Nephron progenitor cell (in vitro differentiated cells): ENCODE data around the gene PCNA.

Experiments used
- DNase-seq: peaks from one replicate; pipeline ENCODE4 v3.0.0; 2021
- H3K27ac Mint-ChIP-seq: 2 replicates; pipeline ENCODE4 v1.8.0; 2021; ENCODE audit warnings: mild to moderate bottlenecking, moderate library complexity, mixed read lengths
- H3K27me3 Mint-ChIP-seq: 2 replicates; pipeline ENCODE4 v1.8.0; 2021; ENCODE audit warnings: mild to moderate bottlenecking, low read depth, mixed read lengths; ENCODE audit not compliant: poor library complexity
- H3K36me3 Mint-ChIP-seq: 2 replicates; pipeline ENCODE4 v1.8.0; 2021; ENCODE audit warnings: low read depth, mixed read lengths
- H3K4me1 Mint-ChIP-seq: 2 replicates; pipeline ENCODE4 v1.8.0; 2021; ENCODE audit warnings: mixed read lengths
- H3K4me3 Mint-ChIP-seq: 2 replicates; pipeline ENCODE4 v1.8.0; 2021; ENCODE audit warnings: mild to moderate bottlenecking, moderate library complexity, mixed read lengths
- H3K9me3 Mint-ChIP-seq: 2 replicates; pipeline ENCODE4 v1.8.0; 2021; ENCODE audit warnings: mild to moderate bottlenecking, moderate library complexity, mixed read lengths
- TF ChIP-seq, protein P1 (sequence below): fragments of 200-600 bp; sonication (generic); IDR thresholded peaks from 2 replicates; pipeline ENCODE4 v1.5.0; 2021; ENCODE audit warnings: antibody characterized with exemption

PCNA gene

DNA sequence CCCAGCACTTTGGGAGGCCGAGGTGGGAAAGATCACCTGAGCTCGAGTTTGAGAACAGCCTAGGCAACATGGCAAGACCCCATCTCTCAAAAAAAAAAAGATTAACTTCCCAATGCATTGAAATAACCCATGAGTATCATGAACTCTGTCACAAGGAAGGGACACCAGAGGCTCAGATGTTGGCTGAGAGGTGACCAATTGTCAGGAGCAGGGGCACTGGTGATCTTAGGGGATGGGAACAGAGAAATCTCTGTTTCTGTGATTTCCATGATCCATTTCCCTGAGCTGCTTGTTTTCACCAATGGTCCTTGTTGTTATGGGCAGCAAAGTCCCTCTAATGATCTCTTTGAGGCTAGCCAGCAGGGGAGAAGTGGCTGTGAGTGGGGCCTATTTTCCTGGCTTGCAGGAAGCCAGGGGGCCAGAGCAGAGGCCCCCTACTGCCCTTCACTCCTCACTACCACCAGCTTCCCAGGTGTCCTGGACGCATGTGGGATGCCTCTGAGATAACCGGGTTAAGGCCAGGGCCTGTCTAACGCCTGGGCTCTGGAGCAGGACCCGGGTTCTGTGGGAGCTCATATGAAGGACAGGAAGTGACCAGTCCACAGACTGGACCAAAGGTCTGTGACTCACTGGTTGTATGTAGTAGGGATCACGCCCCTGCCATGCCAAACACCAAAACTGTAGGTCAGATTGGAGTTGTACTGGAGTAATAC, 54.4 kb downstream of the PCNA start:
- TF ChIP-seq, protein P1, sequence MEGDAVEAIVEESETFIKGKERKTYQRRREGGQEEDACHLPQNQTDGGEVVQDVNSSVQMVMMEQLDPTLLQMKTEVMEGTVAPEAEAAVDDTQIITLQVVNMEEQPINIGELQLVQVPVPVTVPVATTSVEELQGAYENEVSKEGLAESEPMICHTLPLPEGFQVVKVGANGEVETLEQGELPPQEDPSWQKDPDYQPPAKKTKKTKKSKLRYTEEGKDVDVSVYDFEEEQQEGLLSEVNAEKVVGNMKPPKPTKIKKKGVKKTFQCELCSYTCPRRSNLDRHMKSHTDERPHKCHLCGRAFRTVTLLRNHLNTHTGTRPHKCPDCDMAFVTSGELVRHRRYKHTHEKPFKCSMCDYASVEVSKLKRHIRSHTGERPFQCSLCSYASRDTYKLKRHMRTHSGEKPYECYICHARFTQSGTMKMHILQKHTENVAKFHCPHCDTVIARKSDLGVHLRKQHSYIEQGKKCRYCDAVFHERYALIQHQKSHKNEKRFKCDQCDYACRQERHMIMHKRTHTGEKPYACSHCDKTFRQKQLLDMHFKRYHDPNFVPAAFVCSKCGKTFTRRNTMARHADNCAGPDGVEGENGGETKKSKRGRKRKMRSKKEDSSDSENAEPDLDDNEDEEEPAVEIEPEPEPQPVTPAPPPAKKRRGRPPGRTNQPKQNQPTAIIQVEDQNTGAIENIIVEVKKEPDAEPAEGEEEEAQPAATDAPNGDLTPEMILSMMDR, result no peak
- Mint-ChIP-seq H3K27me3 (no peaks in the 10 kb centered on the region), H3K27ac (no peak overlapping the region), H3K36me3 (peaks cover 9% of the 10 kb centered on the region), H3K4me1 (no peaks in the 10 kb centered on the region), H3K9me3 (no peaks in the 10 kb centered on the region), H3K4me3 (no peak overlapping the region)
- no peak for DNase-seq
